Erythroblast (primary cell): ENCODE measurements around the gene MAJIN.

Experiments
- DNase-seq, 2 experiments: peaks; one replicate each; lab custom pipeline; 2025; lab: John Stamatoyannopoulos, UW
- GATA1 ChIP-seq: IDR thresholded peaks from 2 replicates; pipeline ENCODE4 v1.6.1; 2011; ENCODE audit warnings: low read depth, mild to moderate bottlenecking, control low read depth, low read length, moderate library complexity
- POLR2A ChIP-seq: IDR thresholded peaks from 2 replicates; pipeline ENCODE4 v1.6.1; 2011; ENCODE audit warnings: mild to moderate bottlenecking, low read length

MAJIN gene

DNA sequence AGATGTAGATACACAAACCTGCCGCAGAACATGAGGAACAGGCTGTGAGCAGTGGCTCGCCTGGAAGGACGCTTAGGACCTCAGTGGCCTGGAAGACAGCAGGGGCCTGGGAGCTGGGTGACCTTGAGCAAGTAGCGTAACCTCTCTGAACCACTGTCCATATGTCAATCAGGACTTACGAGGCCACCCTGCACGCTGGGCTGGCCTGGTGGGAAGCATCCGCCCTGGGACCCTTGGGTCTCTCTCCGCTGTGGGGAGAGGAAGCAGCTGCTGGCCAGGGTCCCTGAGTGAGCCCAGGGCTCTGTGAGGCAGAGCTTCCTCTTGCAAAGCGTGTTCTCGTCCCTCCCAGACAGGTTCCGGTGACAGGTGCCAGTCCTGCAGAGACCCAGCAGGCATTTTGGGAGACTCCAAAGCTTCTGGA, 79.5 kb downstream of the MAJIN start:
- no peak for TF ChIP-seq POLR2A
- TF ChIP-seq GATA1 = no peak
- DNase-seq = peak in 1 of 2 experiments; percentile 25

DNA sequence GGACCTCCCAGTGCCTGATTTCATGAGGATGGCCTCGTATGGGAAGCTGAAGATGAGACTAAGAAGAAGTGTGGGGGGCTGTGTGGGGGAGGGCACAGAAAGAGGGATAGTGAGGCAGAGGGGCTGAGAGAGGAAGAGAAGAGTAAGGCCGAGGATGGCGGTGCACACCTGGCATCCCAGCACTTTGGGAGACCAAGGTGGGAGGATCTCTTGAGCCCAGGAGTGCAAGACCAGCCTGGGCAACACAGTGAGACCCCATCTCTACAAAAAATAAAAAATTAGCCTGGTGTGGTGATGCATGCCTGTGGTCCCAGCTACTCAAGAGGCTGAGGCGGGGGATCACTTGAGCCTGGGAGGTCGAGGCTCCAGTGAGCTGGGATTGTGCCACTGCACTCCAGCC, 80.0 kb downstream of the MAJIN start:
- DNase-seq = no peak
- TF ChIP-seq POLR2A (no peak), GATA1 (no peak)

GRCh38 chr11:64891215-64891848, 80.6 kb downstream of the MAJIN start:
- TF ChIP-seq POLR2A = no peak
- TF ChIP-seq GATA1 = no peak
- DNase-seq = no peak

DNA sequence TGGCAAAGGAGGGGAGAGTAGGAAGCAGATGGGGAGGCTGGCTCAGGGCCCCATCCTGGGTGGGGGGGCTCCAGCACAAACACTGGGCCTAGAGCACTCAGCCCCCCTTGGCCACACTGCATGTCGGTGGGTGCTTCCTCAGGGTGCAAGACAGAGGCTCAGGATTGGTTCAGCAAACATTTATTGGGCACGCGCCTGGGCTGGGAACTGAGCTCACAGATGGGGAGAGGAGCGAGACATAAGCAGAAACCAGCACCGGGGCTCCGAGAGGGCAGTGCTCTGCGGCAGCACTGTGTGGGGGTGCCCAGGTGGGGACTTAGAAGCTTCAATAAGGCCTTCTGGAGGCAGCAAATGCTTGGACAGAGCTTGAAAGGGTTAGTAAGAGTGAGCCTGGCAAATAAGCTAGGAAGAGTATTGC, 81.4 kb downstream of the MAJIN start:
- TF ChIP-seq GATA1 = no peak
- TF ChIP-seq POLR2A = no peak

GRCh38 chr11:64888729-64889511, 83.0 kb downstream of the MAJIN start:
- TF ChIP-seq GATA1 (peak; percentile 98), POLR2A (peak; percentile 95)
- peak; percentile 98 to 100 for DNase-seq

More for the DNA sequence above, 81.4 kb downstream of the MAJIN start:
- peak in 1 of 2 experiments; percentile 38 for DNase-seq

- TF ChIP-seq POLR2A = no peak
- no peak for TF ChIP-seq GATA1
- no peak for DNase-seq
Observed at GRCh38 chr11:64888406-64888728, 83.5 kb downstream of the MAJIN start.
